ENCODE measurements around the gene HOXB1.

HOXB1 gene

DNA sequence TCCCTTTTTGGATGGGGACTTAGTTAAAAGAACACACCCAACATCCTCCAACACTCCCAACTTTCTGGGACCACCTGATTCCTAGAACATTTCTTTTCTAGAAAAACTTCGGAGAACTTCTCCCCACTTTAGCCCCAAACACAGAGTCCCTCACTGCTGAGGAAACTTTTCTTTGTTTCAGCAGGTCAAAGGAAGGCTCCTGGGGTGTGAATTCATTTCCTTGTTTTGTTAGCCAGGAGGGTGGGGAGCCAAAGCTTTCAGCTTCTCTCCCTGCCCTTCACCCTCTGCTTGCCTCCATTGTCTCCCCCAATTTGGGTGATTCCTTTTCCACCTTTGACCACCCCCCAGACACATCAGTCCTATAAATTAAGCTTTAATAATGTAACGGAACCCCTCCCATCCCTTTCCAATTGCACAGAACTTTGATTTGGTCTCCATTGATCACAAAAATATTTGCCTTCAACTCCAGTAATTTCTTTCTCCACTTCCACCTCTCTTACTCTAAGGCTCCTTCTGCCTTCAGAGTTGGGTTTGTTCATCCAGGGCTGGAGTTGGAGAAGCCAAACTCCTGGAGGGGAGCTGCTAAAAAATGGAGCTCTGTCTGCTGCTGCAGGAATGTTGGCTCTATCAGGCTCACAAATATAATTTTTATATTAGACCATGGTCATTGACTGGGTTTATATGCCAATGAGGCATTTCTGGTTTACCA is 37.0 kb upstream of the HOXB1 start:
- no peak for DNase-seq

DNA sequence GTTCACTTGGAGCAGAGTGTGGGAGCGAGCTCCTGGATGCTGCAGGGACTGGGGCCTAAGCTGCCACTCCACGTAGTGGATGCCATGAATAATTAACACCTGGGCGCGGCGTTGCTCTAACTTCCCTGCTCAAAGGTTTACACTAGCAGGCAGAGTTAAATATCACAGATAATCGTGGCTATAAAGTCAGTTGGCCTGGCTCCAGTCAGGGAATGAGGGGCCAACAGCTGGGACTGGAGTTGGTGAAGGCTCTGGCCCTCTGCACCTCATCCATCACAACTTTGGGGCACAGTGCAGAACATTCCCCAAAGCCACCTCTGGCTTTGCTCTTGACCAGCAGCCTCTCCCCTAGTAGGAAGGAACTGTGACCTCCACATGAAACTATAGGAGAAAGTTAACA is 36.4 kb upstream of the HOXB1 start:
- no peak for DNase-seq

DNA sequence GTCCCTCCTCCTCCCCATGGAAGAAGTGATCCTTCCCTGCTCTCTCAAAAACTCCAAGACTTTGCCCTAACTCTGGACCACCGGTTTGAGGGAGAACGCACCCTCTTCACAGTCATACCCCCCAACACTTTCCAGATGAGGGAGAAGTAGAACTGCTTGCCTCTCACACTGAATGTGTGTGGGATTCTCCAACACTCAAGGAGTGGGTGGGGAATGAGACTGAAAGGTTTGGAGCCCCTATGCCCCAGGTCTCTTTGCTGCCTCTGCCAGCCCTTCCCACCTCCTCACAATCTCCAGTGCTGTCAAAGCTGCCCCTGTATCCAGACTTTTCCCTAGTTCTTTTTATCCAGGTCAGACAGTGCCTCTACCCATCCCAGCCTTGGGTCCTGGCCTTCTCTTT is 35.9 kb upstream of the HOXB1 start:
- DNase-seq: no peak

DNA sequence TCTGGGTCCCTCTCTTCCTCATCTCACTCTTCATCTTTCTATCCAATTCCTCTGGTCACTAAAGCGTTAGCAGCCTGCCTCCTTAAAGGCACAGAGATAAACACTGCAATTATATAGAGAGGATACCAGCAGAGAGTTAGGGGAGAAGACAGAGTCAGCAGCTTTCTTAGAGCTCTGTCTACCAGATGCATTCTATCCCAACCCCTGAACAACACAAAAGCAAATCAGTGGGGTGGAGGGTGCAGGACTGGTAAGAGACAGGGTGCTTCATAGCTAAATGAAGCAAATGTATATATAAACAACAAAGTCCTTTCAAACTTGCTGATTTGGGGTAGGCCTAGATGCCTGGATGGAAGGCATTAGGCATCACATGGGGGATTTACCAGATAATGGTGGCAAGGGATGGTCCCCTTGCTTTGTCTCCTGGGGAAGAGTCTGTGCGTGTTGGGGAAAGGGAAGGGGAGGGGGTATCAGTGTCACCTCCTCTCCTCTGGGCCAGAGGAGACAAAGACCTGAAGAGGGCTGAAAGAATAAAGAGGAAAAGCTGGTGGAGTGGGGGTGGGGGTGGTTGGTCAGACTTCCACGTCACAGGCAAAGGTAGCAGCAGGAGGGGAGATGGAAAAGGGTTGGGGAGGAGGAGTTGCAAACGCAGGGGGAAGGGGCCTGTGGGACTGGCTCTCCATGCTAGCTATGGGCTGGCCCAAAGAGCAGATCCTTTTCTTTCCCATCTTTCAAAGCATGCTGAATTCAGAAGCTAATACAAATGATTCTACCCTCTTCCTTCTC is 35.3 kb upstream of the HOXB1 start:
- no peak for DNase-seq

DNA sequence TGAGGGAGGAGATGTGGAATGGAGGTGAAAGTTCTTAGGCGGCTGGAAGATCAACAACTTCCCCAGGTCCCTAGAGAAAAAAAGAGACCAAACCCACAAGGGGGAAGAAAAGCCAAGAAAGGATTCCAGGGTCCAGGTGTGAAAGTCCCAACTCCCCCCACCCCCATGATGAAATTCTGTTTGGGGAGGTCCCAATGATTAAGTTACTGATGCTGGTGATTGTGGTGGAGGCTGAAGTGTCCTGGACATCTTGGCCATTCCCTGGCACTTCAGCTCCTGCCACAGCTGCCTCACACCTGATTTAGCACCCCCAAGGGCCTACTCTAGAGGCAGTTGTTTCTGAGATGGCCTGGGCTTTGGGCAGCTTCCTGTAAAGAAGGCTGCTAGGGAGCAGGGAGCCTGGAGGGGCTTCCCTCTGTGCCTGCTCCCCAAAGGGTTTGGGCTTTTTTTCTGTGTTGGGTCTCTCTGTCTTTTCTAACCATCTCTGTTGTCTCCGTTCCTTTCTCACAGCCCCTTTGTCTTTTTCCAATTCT is 34.3 kb upstream of the HOXB1 start:
- DNase-seq: no peak

DNA sequence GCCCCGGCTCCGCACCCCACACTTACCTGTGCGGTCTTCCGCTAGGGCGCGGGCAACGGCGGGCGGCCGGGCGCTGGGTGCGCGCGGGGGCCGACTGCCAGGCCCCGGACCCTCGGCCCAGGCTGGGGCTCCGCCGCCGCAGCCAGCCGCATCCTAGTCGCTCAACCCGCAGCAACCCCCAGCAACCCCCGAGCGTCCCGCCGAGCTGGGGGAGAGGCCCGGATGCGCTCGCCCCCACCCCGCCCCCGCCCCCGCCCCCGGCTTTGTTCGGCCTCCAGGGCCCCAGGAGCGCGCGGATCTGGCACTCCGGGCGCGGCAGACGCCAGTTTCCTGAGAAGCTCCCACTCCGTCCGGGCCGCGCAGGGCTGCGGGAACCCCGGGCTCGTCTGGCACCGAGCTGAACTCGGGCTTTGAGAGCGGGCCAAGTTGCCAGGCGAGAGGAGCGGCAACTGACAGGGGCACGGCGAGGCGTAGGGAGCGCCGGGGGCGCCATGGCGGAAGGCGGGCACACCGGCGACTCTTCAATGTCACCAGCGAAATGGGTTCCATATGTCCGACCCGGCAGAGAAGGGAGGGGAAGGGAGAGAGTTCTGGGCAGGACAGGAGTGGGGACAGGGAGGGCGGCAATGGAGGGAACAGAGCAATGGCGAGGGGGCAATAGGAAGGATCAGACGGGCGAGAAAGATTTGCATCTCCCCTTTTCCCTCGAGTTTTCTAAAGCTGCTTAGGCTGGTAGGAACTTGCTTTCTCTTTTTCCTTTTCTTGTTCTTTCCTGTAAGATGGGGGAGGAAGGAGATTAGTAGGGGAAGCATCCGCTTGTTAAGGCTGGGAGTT is 33.6 kb upstream of the HOXB1 start:
- peak; percentile 51 for DNase-seq

DNA sequence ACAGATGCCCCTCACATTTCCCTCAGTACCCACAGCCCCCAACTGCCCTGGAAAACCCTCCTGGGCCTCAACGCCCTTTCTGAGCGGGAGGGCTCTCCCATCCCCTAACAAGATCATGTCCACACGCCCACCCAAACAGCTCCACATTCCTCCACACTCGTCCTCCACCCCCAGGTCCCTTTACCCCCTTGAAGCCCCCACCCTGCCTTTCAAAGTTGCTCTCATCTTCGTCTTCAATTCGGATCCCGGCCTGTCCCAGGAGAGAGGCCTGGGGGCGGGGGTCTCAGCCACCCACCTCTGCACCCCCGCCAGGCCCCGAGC is 33.0 kb upstream of the HOXB1 start:
- no peak for DNase-seq

DNA sequence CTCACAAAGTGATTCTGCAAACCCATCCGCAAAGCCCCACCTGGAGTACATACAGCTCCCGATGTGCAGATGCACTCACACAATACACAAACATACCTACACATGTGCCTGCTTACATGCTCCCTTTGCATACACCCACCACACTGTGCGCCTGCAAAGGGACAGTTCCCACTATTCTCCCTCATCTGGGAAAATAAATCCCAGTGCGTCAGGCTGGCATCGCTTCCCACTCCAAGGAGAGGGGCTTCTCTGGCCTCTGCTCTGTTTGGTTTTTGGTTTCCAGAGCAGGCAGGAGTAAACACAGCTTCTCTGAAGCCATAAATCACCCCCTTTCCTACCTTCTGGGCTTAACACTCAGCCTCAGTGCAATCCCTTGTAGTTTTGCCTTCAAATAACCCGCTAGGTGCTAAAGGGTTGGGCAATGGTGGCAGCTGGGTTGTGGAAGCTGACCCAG is 32.6 kb upstream of the HOXB1 start:
- DNase-seq: no peak

DNA sequence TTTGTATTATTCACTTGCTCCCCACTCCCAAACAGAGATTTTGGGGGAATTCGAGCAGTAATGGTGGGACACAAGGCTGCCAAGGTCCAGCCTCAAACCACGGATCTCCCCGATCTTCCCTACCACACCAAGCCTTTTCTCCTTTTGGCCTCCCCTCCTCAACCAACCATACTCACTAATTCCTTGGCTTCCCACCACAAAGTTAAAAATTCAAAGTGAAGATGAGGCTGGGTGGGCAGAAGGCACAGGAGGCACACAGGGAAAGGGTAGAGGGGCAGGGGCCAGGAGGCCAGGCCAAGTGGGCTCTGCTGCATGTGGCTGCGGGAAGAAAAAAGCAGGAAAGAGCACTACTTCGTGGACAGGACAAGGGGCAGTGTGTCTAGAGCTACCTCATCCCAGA is 32.1 kb upstream of the HOXB1 start:
- DNase-seq: no peak

DNA sequence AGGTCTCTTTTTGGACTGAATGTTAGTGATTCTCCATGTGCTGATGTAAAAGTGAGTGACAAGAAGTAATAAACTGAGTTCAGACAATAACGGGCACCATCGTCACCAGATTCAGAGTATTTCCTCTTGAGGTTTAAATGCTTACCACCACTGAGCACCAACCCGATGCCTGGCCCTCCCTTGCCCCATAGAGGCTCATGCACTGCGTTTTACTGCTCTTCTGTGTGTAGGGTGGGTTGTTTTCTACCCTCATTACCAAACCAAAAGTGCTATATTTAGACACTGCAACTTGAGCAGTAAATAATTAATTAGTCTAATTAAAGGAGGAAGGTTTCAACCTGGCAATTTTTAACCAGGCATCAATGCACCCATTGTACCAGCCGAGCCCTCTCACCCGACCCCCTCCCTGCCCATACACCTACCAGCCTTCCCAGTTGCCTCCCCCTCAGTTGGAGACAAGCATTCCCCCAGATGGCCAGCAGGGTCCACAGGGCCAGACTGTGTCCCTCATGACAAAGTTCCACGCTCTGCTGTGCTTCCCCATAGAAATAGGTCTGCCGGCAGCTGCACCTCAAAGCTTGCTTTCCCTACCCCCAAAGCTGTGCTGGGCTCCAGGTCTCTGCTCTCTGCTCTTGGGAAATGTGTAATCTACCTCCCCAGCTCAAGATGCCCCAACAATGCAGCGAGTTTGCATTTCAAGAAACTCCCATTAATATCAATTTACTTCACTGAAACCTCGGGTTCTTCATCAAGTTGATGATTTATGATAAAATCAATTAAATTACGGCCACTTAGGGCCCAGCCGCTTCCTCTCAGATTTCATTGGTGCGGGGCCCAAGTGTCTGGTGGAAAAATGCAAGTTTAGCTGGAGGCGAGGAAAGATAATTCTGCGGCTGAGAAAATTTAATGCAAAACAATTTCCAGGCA is 31.3 kb upstream of the HOXB1 start:
- no peak for DNase-seq

DNA sequence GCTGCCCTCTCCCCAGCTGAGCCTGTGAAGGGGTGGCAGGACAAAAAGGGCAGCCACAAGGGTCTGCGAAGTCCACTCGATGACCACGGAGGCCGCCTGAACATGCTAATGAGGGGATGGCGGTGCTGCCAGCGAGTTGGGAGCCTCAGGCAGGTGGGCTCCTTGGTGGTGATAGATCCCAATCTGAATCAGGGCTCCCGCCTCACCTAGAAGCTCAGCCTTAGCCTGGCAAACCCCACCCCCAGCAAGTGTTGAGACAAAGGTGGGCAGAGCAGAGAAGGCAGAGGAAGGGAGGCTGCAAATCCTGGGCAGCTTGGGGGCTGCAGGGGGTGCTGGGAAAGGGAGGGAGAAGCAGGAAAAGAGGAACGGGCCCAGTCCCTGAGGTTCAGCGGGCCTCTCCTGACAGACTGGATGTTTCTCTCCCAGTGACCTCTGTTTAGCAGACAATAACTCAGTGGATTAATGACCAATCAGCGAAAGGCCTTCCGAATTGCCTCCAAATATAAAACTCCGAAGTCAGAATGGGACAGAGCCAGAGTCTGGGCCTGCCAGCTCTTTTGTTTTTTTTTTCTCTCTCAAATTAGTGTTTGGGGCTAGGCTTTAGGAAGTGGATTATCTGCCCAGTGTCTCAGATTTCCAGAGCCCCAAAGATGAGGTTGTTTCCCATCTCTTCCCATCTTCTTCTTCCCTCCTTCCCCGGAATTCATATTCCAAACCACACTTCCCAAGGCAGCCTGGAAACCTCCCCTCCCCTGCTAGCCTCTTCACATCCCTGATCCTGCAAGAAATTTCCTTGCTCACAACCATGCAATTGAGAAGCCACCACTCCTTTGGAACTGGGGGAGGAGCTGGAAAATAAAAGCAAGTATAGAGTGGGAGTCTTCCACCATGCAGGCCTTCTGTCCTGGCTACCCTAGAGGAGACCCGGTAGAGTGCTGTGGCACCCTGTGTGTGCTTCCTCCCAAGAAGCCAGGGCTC is 29.3 kb upstream of the HOXB1 start:
- DNase-seq: no peak

DNA sequence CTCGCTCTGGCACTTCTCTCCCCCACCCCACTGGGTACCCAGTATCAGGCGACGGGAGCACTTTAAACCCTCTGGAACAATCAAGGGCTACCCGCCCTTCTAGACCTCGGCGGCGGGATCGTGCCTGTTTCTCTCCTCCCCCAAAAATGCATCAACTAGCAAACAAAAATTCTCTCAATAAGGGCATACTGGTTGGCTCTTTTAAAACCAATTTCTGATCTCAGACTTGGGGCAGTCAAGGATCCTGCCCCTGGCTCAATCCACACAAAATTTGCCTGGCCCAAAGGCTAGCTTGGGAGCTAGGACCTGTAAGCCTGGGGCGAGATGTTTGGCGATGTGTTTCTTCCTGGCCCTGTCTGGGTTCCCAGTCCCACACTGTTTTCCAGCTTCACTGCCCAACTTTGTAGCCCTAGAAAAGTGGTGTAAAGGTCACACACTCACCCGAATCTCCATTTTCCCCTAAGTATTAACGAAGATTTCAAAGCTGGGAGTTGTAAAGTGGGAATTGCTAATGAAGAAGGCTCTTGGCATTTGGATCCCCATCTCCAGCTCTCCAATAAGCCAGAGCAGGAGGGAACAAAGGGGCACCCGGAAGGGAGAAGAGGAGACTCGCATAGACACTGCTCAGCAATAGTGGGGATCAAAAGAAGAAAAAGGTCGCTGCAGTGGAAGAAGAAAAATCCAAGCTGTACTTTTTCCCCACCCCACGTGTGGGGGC is 28.5 kb upstream of the HOXB1 start:
- no peak for DNase-seq

DNA sequence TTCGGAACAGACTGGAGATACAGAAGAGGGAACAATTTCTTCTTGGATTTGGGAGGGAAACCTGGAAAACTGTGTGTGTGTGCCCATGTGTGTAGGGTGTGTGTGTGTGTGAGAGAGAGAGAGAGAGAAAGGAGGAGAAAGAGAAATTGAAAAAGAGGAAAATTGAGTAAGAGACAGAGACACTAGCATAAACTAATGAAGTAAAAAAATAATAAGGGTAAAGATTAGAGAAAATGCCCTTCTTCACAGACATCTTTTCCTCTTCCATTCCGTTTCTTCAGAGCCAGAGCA is 28.0 kb upstream of the HOXB1 start:
- no peak for DNase-seq

DNA sequence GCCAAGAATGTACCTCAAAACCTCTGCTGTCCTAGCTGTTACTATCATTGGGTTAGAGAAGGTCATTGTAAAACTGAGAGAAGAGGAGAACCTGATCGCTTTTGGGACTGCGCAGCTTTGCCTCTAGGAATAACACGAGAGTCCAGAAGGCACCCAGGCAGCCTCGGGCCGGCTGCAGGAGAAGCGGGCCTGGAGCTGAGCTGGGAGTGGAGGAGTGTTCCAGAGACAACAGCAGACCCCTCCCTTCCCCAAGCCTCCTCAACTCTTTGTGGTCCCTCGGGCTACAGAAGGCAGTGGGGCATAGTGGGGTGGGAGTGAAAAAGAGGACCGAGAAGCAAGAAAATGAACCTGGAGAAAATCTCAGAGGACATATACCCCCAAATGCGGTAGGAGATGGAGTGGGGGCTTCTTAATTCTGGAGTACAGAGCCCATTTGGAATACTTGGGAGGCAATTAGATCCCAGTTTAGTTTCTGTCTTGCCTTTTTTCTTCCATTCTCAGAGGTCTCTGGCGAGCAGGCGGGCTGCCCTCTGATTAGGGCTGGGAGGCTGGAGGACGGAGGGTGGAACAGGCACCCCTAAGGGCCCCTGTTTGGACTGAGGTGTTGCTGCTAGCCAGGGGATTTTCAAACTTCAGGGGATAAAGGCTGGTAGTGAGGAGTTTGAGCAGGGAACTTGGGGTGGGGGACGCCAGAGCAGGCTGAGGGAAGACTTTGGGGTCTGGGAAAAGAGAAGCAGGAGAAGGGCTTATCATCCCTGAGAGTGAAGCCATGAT is 27.4 kb upstream of the HOXB1 start:
- DNase-seq: no peak

DNA sequence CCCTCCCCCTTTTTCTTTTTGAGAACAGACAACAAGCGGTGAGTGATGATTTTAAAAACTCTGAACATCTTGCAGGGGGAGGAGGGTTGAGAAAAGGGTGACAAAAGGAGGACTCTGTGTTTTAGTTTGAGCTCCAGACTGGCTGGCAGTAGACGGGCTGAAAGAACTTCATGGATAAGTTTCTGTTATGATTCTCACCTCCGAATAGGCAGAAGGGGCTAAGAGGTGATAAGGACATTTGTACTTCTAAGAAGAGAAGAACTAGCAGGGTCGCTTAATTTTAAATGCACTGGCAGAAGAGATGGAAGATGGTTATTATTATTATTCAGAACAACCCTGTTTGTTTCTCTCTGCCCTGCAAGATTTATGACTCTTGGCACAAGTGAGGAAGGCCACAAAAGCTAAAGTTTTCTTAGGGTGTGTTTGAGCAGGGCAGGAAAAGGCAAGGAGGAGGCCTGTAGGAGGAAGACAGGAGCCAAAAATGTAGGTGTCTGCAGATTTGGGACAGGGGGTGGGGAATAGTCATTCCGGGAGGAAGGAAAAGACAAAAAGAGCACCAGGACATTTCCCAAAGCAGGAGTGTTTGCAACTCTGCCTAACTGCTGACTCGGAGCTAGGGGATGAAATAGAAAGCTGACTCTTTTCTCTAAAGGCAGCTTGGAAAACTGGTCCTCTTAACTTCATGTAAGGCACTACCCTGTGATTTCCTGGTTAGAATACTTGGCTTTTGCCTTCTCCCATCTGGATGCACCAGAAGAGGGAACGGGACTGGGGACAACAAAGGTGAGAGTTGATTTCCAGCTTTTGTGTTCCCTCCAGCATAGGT is 26.0 kb upstream of the HOXB1 start:
- DNase-seq: no peak

DNA sequence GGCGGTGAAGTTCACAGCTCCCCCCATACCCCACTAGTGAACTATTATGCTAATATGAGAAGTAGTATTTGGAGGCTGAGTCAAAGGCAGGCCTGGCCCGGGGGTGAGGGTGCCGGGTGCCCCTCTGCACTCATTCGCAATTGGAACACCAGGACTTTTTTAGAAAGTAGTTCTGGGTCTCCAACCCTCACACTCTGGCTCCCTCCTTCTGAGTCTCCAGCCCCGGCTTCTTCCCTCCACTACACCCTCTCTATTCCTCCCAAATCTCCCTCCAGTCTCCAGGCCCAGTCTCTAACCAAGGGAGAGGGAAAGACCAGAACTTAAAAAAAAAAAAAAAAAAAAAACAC is 25.4 kb upstream of the HOXB1 start:
- DNase-seq: no peak

DNA sequence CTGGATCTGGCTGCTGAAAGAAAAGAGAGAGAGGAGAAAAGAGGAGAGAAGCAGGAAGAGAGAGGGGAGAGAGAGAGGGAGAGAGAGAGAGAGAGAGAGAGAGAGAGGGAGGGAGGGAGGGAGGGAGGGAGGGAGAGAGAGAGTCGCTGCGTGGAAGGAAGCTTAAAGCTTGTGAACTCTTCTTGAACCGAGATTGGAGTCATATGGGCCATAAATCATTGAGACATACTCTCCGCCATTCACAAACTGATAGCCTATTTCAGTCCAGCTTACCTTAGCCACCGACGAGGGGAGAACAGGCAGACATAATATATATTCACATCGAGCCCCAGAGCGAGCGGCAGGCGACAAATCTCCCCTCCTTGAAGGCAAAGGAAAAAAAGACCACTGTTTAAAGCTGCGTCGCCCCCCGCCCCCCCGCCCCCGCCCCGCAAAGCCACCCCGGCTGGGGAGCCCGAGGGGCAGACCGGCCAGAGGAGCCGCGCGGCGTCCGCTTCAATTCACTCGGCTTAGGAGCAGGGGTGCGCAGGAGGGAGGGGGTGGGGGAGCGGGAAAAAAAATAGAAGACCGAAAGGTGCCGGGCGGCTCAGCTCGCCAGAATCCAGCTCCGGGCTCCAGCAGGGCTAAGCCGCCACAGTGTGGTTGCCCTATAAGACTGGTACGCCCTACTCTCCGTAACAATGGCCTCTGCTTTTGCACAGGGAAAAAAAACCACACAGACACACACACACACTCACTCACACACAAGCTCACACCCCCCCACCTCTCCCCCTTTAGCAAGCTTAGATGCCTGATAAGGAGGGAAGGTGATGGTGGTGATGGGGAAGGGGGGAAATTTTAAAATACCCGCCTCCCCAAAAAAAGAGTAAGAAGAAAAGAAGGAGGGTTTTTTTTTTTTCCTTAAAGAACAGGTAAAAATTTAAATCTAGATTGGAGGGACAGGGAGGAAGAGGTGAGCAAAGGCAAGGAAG is 24.7 kb upstream of the HOXB1 start:
- DNase-seq: peak; percentile 85

Measured in fibroblast of skin of back (primary cell).